ENCODE data around the gene OAS3.
"Not testable (repeated sequence)": the region's sequence is repeated elsewhere in the genome, so short reads cannot be mapped to it uniquely, and the experiment has no call there.

OAS3 gene

GRCh38 chr12:112924986-112925385 is 13.3 kb upstream of the OAS3 start:
- no peak for DNase-seq (ENCODE audit: low spot score)

GRCh38 chr12:112926416-112927033 is 11.7 kb upstream of the OAS3 start:
- DNase-seq (ENCODE audit: low spot score): not testable (repeated sequence)

GRCh38 chr12:112927475-112927874 is 10.8 kb upstream of the OAS3 start:
- no peak for DNase-seq (ENCODE audit: low spot score)

GRCh38 chr12:112927925-112928324 is 10.3 kb upstream of the OAS3 start:
- DNase-seq (ENCODE audit: low spot score): no peak

GRCh38 chr12:112928978-112929377 is 9.3 kb upstream of the OAS3 start:
- no peak for DNase-seq (ENCODE audit: low spot score)

- DNase-seq (ENCODE audit: low spot score): no peak
Measured at GRCh38 chr12:112929715-112930114, 8.6 kb upstream of the OAS3 start.

GRCh38 chr12:112930350-112930749 is 7.9 kb upstream of the OAS3 start:
- DNase-seq (ENCODE audit: low spot score): no peak

- no peak for DNase-seq (ENCODE audit: low spot score)
Measured at GRCh38 chr12:112932485-112933128, 5.7 kb upstream of the OAS3 start.

- DNase-seq (ENCODE audit: low spot score): no peak
Measured at GRCh38 chr12:112933129-112933505, 5.2 kb upstream of the OAS3 start.

- no peak for DNase-seq (ENCODE audit: low spot score)
Measured at GRCh38 chr12:112936264-112936663, 2.0 kb upstream of the OAS3 start.

- no peak for DNase-seq (ENCODE audit: low spot score)
Measured at GRCh38 chr12:112936927-112937326, 1.3 kb upstream of the OAS3 start.

GRCh38 chr12:112938751-112939150 is 477 bp downstream of the OAS3 start:
- no peak for DNase-seq (ENCODE audit: low spot score)

- DNase-seq (ENCODE audit: low spot score): no peak
Measured at GRCh38 chr12:112939761-112940381, 1.6 kb downstream of the OAS3 start.

GRCh38 chr12:112941528-112942335 is 3.5 kb downstream of the OAS3 start:
- DNase-seq (ENCODE audit: low spot score): no peak

GRCh38 chr12:112942572-112942971 is 4.3 kb downstream of the OAS3 start:
- no peak for DNase-seq (ENCODE audit: low spot score)

GRCh38 chr12:112944024-112944690 is 5.9 kb downstream of the OAS3 start:
- DNase-seq (ENCODE audit: low spot score): no peak

- DNase-seq (ENCODE audit: low spot score): no peak
Measured at GRCh38 chr12:112945515-112945914, 7.2 kb downstream of the OAS3 start.

- no peak for DNase-seq (ENCODE audit: low spot score)
Measured at GRCh38 chr12:112946236-112947000, 8.1 kb downstream of the OAS3 start.

GRCh38 chr12:112947314-112947713 is 9.0 kb downstream of the OAS3 start:
- no peak for DNase-seq (ENCODE audit: low spot score)

GRCh38 chr12:112947761-112948160 is 9.5 kb downstream of the OAS3 start:
- no peak for DNase-seq (ENCODE audit: low spot score)

GRCh38 chr12:112948806-112949205 is 10.5 kb downstream of the OAS3 start:
- no peak for DNase-seq (ENCODE audit: low spot score)
